Measurements from ENCODE around the gene PIK3R3.

The PIK3R3 gene

GRCh38 chr1:46132529-46133180, at the start of gene PIK3R3:
PIK3R3 (minus strand) TSS chr1:46132629; CDS start chr1:46131952, 677 bp downstream.
- peak; percentile 99 for DNase-seq

- DNase-seq, result no peak
Measured at GRCh38 chr1:46181343-46182260, 49.2 kb upstream of the PIK3R3 start.

GRCh38 chr1:46180082-46180616, 47.7 kb upstream of the PIK3R3 start:
- peak; percentile 29 for DNase-seq

- DNase-seq, result peak; percentile 86
Measured at GRCh38 chr1:46179138-46180081, 47.0 kb upstream of the PIK3R3 start.

- no peak for DNase-seq
Measured at GRCh38 chr1:46176211-46176865, 43.9 kb upstream of the PIK3R3 start, which contains the start of gene P3R3URF. P3R3URF (minus strand) TSS chr1:46176488; CDS start chr1:46176471, 17 bp downstream.

- DNase-seq, result no peak
Measured at GRCh38 chr1:46175243-46175642, 42.8 kb upstream of the PIK3R3 start.

GRCh38 chr1:46174448-46175231, 42.2 kb upstream of the PIK3R3 start, which contains the start of gene TSPAN1:
TSPAN1 (plus strand) TSS chr1:46175087; CDS start chr1:46181108, 6,021 bp downstream.
- no peak for DNase-seq

- peak; percentile 45 for DNase-seq
Measured at GRCh38 chr1:46173361-46173856, 41.0 kb upstream of the PIK3R3 start.

GRCh38 chr1:46172321-46172720, 39.9 kb upstream of the PIK3R3 start:
- no peak for DNase-seq

- DNase-seq, result no peak
Measured at GRCh38 chr1:46171871-46172270, 39.4 kb upstream of the PIK3R3 start.

GRCh38 chr1:46171351-46171750, 38.9 kb upstream of the PIK3R3 start:
- DNase-seq, result no peak

GRCh38 chr1:46169811-46170454, 37.5 kb upstream of the PIK3R3 start:
- no peak for DNase-seq

GRCh38 chr1:46168477-46168876, 36.0 kb upstream of the PIK3R3 start:
- DNase-seq, result no peak

GRCh38 chr1:46166521-46167462, 34.4 kb upstream of the PIK3R3 start:
- DNase-seq, result no peak

- no peak for DNase-seq
Measured at GRCh38 chr1:46160212-46160611, 27.8 kb upstream of the PIK3R3 start.

- no peak for DNase-seq
Measured at GRCh38 chr1:46159516-46159915, 27.1 kb upstream of the PIK3R3 start.

GRCh38 chr1:46158312-46159281, 26.2 kb upstream of the PIK3R3 start:
- no peak for DNase-seq

- DNase-seq, result no peak
Measured at GRCh38 chr1:46157916-46158311, 25.5 kb upstream of the PIK3R3 start.
